ENCODE results near the gene PAXX.

PAXX gene

DNA sequence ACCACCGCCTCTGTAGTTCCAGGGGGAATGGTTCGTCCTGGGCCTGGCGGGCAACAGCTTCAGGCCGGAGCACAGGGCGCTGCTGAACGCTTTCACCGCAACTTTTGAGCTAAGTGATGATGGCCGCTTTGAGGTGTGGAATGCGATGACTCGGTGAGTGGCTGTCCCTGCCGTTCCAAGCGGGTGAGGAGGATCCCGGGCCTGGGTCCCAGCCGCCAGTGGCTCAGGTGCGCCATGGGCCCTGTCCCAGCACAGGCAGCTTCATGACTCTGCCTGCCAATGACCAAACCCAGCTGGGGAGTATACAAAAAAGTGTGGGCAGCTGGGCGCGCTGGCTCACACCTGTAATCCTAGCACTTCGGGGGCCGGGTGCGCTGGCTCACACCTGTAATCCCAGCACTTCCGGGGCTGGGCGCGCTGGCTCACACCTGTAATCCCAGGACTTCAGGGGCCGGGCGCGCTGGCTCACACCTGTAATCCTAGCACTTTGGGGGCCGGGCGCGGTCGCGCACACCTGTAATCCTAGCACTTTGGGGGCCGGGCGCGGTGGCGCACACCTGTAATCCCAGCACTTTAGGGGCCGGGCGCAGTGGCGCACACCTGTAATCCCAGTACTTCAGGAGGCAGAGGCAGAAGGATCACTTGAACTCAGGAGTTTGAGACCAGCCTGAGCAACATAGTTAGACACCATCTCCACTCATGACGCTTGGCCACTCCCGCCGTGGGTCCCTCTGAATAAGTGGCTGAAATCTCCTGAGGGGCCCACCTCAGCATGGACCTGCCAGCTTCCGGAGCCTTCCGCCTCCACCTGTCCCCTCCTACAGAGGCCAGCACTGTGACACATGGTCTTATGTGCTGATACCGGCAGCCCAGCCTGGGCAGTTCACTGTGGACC lies 39.1 kb upstream of the PAXX start:
- no peak for DNase-seq

DNA sequence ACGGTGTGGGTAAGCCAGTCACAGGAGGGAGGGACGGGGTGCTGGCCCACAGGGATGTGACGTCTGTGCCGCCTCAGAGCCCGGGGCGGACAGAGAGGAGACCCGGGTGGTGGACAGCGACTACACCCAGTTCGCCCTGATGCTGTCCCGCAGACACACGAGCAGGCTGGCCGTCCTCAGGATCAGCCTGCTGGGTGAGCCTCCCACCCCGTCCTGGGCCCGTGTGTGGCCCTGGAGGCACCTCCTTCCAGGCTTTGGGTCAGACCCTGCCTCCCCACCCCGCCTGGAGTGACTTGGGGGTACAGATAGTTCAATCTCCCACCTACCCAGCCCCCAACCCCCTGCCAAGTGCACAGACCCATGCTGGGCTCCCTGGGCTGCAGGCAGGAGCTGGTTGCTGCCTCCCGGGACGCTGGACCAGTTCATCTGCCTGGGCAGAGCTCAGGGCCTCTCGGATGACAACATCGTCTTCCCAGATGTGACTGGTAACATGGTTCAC lies 38.4 kb upstream of the PAXX start:
- DNase-seq: no peak

DNA sequence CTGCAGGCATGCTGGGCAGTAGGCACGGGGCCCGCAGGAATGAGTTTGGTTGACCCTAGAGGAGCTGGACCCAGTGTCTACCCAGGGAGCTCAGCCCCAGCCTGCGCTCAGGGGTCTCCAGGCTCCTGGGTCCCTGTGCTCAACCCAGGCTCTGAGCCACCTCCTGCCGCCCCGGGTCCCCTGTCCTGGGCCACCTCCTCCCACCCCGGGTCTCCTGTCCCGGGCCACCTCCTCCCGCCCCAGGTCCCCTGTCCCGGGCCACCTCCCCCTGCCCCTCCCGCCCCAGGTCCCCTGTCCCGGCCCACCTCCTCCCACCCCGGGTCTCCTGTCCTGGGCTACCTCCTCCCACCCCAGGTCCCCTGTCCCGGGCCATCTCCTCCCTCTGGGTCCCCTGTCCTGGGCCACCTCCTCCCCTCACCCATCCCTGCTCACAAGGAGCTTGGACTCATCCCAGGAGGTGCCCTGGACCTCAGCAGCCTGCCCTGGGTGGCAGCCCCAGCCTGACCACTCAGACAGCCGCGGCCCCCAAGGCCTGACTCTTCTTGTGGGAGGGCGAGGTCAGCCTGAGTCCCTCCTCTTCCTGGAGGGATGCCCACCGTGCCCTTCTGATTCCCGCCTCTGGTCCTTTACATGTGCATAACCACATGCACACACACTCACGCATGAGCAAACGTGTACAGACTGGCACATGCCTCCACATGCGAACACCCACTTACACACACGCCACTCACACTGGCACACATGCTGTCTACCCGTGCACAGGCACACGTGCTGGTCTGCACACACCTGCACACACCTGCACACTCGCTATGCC lies 37.7 kb upstream of the PAXX start:
- DNase-seq: no peak

DNA sequence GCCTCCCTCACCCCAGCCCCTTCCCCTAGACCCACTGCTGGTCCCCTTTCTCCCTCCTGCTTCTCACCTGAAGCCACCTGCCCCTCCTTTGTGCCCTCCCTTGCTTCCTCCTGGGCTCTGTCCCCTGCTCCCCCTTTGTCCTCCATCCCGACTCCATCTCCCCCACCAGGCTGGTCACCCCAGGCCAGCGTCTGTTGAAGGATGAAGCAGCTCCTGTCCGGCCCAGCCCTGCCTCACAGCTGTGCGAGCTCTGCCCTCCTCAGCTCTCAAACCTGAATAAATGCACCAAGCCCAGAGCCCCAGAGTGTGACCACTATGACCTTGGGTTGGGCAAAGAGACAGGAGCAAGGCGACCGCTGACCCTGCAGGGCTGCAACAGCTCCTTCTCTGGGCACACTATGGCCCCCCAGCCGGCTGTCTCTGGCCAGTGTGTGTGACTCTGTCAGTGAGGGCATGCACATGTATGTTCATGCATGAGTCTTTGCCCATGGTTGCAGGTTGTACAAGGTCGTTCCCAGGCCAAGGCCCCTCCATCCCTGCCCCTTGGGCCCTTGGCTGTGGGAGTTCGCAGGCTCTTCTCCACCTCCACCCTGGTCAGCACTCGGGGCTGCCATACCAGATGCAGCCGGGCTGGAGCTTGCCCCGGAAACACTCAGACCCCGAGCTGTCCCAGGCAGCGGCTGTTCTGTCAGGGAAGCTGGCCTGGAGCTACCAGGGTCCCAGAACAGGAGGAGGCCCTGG lies 36.9 kb upstream of the PAXX start:
- DNase-seq: no peak

DNA sequence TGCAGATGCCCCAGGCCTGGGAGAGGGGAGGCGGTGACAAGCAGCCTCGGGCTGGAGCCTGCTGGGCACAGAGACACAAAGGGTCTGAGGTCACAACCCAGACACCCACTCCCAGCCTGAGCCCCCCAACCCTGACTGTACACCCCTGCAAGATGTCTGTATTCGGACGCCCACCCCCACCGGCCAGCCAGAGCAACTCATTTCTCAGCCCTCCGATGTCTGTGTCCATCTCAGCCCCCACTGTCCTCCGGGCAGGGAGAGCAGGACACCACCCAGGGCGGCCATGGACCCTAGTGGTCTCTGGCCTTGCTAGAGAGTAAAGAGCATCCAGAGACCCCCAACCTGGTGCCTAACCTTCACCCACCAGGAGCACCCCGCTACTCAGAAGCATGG lies 36.3 kb upstream of the PAXX start:
- DNase-seq: no peak

DNA sequence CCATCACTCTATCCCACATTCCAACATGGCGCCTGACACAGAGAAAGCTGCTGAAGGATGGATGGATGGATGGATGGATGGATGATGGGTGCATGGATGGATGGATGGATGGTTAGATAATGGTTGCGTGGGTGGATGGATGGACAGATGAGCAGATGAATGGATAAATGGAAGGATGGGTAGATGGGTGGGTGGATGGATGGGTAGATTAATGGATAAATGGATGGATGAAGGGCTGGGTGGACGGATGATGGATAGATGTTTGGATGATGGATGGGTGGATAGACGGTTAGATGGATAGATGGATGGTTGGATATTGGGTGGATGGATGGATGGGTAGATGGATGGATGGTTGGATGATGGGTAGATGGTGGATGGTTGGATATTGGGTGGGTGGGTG lies 35.6 kb upstream of the PAXX start:
- DNase-seq: no peak

DNA sequence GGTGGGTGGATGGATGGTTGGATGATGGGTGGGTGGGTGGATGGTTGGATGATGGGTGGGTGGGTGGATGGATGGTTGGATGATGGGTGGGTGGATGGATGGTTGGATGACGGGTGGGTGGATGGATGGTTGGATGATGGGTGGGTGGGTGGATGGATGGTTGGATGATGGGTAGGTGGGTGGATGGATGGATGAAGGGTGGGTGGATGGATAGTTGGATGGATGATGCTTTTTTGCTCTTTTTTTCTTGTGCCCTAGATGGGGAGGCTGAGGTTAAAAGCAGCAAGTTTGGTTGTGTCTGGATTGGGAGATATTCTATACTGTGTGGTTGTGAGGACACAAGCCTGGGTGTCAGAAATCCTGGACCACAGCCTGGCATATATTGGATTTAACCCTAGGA lies 34.8 kb upstream of the PAXX start:
- no peak for DNase-seq

DNA sequence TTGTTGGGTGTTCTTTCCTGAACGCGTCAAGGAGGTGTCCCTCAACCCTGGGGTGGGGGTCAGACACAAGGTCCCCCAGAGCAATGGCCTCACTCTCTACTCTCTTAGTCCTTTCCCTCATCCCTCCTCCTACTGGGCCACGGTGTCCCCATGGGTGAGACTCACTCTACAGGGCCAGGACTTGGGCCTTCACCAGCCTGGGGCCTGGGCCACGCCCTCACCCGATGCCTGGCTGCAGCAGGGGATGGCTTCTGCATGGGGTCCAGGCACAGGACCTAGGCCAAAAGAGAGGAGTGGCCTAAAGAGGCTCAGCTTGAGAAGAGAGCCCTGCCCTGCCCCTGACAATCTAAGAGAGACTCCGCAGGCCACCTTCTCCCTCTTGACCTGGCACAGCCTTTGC lies 34.3 kb upstream of the PAXX start:
- no peak for DNase-seq

DNA sequence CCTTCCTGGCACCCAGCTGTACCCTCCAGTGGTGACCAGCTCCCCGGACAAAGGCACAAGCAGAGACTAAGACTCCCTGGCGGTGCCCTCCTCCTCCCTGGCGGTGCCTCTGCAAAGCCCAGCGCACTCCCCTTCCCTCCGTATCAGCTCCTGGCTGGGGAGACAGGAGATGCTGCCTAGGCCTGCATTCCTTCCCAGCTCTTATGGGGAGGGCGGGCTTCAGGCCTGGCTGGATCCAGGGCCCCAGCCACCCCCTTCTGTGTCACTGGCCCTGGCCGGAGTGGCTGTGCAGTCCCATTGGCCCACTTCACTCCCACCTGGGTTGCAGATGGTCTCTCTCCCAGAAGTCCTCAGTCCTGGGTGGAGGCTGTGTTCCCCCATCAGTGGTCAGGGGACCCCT lies 33.7 kb upstream of the PAXX start:
- no peak for DNase-seq

DNA sequence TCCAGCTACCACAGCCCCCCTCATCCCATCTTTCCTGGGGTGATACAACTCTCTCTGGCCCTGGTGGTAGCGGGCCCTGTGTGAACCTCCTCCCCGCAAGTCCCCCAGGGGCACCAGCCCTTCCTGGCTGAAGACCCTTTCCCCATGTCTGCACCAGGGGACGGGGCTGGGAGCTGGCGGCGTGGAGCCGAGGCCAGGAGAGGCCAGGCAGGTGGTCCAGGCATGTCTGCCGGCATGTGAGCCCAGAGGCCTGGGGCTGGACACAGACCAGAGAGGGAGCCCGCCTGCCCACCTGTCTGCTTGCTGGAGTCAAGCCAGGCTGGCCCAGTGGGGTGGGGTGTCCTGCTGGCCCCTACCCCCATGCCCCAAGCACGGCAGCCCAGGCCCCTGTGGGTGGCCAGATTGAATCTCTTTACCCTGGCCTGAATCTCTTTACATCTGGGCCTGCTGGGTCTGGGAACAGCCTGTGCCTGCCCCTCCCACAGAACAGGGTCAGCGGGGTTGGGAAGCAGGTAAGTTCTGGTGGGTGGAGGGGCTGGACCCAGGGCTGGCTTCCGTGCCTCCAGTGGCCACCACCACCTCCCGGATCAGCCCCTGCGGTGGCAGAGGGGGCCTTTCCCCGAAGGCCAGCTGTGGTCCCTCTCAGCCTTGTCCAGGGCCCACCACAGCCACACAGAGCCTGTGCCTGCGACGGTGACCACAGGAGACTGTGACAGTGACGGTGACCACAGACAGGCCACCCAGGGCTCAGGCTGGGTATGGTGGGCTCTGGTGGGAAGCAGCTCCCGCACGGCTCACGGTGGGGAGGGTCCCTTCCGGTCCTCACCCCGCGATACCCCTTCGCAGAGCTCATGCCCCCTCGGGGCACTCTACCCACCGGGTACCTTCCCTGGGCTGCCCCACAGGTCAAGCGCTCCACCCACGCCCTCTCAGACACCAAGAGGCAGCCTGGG lies 33.0 kb upstream of the PAXX start:
- no peak for DNase-seq

DNA sequence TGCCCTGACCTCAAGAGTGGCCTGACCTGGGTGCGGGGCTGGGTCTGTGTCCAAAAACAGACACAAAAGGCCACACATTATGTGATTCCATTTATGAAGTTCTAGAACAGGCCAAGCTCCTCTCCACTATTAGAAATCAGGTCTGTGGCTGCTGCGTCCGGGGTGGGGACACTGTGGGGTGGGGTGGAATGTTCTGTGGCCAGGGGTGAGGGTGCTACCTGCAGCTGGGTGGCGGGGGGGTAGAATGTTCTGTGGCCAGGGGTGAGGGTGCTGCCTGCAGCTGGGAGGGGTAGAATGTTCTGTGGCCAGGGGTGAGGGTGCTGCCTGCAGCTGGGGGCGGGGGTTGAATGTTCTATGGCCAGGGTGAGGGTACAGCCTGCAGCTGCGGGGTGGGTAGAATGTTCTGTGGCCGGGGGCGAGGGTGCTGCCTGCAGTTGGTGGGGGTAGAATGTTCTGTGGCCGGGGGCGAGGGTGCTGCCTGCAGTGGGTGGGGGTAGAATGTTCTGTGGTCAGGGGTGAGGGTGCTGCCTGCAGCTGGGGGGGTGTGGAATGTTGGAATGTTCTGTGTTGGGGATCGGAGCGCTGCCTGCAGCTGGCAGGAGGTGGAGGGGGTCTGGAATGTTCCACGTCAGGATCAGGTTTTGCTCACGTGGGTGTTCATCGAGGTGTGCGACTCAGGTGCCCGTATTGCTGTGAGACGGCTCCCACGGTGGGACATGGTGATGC lies 31.8 kb upstream of the PAXX start:
- no peak for DNase-seq

DNA sequence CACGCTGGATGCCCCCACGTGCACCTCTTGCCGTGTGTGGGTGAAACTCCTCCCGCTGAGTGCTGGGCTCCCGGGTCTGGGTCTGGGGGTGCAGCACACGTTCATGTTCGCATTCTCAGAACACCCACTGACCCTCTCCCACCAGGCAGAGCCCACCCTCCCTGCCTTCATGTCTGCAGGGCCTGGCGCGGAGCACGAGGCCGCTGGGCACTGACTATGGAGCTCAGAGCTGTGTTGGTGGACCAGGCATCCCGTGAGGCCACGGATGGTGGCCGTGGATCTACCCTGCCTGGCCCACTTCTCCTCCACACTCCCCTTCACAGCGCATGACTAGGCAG lies 31.3 kb upstream of the PAXX start:
- DNase-seq: no peak

DNA sequence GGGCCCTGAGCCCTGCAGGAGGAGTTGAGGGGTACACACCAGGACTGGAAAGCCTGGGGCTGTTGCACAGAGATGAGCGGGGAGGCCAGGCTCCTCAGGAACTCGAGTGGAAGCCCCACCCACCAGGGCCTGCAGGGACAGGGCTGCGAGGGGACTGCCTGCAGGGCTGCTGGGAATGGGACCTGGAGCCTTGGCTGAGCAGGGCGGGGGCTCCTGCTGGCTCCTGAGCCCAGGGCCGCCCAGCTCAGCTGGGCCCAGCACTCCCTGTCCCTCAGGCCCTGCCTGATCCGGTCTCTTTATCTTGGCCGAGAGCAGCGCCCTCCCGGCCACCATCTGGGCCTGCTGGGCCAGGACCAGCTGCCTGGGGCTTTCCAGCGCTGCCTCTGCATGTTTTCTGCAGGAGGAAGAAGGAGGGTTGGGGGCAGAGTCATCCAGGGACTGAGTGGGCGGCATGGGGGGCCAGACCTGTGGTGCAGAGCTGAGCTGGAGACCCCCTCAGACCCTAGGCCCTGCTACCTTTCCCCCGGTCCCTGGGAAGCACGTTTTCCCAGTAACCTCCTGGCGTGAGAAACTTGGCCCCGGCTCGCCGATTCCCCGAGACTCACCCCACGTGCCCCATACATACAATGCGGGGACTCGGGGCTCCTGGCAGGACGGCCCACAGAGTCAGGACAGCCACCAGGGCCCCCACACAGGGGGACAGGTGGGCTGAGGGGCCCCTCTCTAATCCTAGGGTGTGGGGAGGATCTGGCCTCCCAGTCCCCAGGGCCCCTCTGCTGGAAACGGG lies 30.8 kb upstream of the PAXX start:
- DNase-seq: no peak

DNA sequence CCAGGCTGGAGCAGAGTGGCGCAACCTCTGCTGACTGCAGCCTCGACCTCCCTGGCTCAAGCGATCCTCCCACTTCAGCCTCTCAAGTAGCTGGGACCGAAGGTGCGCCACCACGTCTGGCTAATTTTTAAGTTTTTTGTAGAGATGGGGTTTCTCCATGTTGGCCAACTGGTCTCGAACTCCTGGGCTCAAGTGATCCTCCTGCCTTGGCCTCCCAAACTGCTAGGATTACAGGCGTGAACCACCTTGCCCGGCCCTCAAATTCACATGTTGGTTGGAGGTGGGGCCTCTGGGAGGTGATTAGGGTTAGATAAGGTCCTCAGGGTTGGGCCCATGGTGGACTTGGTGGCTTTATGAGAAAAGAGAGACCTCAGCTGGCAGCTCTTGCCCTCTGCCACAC lies 30.1 kb upstream of the PAXX start:
- no peak for DNase-seq

DNA sequence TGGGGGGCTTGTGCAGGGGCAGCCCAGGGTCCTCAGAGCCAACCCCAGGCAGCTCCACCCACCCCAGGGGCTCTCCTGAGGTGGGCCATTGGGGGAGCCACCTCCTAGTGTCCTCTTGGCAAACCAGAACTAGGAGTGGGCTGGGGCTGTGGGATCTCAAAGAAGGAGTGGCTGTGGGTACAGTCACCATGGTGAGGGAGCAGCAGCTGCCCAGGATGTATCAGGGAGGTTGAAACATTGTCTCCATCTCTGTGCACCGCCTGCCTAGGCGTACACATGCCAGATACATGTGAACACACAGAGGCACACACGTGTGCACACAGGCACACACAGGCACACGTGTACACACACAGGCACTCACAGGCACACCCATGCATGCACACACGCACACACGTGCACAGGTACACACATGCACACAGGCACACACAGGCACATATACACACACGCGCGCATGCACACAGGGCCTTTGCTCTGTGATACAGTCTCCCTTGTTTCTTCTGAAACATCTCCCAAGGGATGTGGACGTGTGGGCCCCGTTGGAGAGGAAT lies 29.4 kb upstream of the PAXX start:
- DNase-seq: no peak

DNA sequence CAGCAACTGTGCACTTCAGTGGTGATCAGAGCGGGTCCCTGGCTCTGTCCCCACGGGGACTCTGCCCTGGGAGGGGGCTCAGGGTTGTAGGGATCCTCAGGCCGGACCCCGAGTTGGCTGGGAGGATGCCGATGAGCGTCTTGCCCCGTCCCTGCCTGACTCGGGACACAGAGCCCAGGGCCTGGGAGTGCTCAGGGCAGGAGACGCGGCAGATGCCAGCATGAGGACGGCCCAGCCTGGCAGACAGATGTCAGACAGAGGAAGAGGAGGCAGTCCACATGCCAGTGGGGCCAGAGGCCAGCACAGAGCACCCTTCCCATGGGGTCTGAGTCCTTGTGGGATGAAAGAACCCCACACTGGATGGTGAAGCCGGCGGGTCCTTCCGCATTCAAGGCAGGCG lies 28.9 kb upstream of the PAXX start:
- DNase-seq: no peak

DNA sequence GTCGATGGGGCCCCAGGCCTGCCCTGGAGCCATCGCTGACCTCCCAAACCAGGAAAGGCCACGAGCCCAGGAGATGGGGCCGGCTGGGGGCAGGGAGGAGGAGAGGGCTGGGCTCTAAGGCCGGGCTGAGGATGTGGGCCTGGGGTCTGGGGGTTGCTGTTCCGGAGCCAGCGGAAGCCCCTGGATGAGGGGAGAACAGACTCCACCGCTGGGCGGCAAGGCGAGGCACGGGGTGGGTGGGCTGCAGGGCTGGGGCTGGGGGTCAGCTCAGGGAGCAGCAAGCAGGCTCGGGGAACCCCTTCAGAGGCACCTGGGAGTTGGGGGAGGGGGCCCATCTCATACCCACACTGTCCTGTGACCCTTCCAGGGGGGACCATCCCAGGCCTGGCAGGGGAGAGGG lies 28.5 kb upstream of the PAXX start:
- DNase-seq: no peak

DNA sequence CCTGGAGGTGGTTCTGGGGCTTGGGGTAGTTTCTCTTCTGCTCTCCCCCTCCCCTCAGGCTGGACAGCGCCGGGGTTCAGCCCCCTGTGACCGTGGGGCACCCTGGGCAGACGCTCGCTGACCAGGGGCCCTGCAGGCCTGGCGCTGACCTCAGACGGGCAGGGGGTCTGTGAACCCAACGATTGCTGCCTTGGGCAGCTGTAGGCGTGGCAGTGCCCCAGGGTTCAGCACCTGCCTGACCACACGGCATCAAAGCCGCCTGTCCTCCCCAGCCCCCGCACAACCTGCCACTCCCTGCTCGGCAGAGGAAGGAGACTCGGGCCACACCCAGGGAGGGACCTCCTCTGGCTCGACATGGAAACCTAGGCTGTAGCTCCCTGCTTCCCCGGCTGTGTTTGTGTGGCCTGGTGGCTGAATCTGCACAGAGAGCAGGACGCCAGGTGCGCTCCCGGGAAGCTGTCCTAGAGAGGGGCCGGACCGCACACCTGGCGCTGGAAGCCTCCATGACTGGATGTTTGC lies 28.0 kb upstream of the PAXX start:
- no peak for DNase-seq

DNA sequence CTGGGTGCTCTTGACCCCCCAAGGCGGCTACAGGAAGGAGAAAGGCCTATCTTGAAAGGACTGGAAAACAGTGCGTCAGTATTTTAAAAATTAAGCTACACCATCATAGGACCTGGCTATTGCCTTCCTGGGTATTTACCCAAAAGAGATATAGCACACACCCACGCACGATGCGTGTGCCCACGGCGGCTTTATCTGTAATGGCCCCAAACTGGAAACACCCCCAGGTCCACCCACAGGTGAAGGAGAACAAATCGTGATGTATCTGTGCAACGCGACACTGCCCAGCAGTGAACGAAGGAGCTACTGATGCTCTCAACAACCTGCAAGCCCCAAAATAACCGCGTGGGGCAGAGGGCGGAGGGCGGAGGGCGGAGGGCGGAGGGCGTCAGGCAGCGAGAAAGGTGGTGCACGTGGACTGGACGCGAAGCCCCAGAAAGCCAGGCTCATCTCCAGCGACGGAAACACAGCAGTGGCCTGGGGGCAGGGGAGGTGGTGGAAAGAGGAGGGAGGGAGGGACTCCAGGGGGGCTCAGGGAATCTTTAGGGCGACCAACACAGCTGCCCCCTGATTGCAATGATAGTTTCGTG lies 27.3 kb upstream of the PAXX start:
- DNase-seq: no peak
